HCT116 (cell line): ENCODE measurements around the gene S1PR4. TPM values are rescaled to one million over a fixed set of nuclear protein-coding genes. Genes with fewer than 3 reads are reported as not detected.

Experiments used
- ATAC-seq: fragments of 200-7000 bp; cut with Tn5 transposase; 2 replicates; pipeline ENCODE4 v1.9.1; 2020; ENCODE audit warnings: mild to moderate bottlenecking, moderate library complexity
- BruUV-seq: library from RNA; stranded (reverse); fragments of 400-500 nt; replicated peaks from 2 replicates; lab custom pipeline; 2021; lab: Mats Ljungman, UMichigan
- CTCF ChIA-PET: fragments of 300-600 bp; sonication (Branson Sonifier 250); formaldehyde crosslinking; loops from one replicate; lab custom pipeline; 2021; ENCODE audit warnings: antibody characterized with exemption; lab: Charles Lee
- POLR2A ChIA-PET: fragments of 300-600, 350-600 bp; sonication (Branson Sonifier 250); formaldehyde crosslinking; loops from one replicate; lab custom pipeline; 2021; ENCODE audit warnings: antibody characterized with exemption; lab: Charles Lee
- RAD21 ChIA-PET, 2 experiments: fragments of 300-600 bp; sonication (Branson Sonifier 250); formaldehyde crosslinking; loops; one replicate each; lab custom pipeline; 2023; ENCODE audit warnings: low total read pairs in 2 of 2; ENCODE audit not compliant: uncharacterized antibody in 2 of 2, unreplicated experiment in 2 of 2, low non-redundant PET in 1 of 2; lab: Charles Lee
- DNase-seq: peaks from one replicate; pipeline ENCODE4 v3.0.0-alpha.2; 2010; ENCODE audit warnings: low read depth, low spot score
- H2AFZ ChIP-seq: fragments of 200-600 bp; shearing (Covaris generic), sonication (generic); 2 replicates; pipeline ENCODE4 v1.6.1; 2017; ENCODE audit warnings: low read depth, mixed run types, mixed read lengths, antibody characterized with exemption, low read length; ENCODE audit not compliant: poor library complexity, severe bottlenecking
- H3K27ac ChIP-seq: 2 replicates; pipeline ENCODE4 v1.5.1; 2012; ENCODE audit warnings: low read depth, low read length
- H3K27me3 ChIP-seq: fragments of 200-600 bp; sonication (generic); 2 replicates; pipeline ENCODE4 v1.6.1; 2016; ENCODE audit warnings: mixed run types, low read length, mixed read lengths; ENCODE audit not compliant: insufficient read depth
- H3K36me3 ChIP-seq, 2 experiments: fragments of 200-500 bp in 1 of 2; fragments of 200-600 bp in 1 of 2; sonication (Bioruptor generic) in 1 of 2; sonication (generic) in 1 of 2; 2 replicates each; pipeline versions ENCODE4 v1.5.1 to v1.6.1; 2014 to 2016; ENCODE audit warnings: low read length in 2 of 2, inconsistent platforms in 1 of 2, mixed read lengths in 1 of 2, mixed run types in 1 of 2; ENCODE audit not compliant: insufficient read depth in 2 of 2, control insufficient read depth in 1 of 2
- H3K4me1 ChIP-seq, 2 experiments: fragments of 200-600 bp in 1 of 2; sonication (generic) in 1 of 2; 2 replicates each; pipeline versions ENCODE4 v1.5.1 to v1.6.1; 2012 to 2017; ENCODE audit warnings: low read length in 2 of 2, inconsistent platforms in 1 of 2, mild to moderate bottlenecking in 1 of 2, mixed read lengths in 1 of 2, mixed run types in 1 of 2, moderate library complexity in 1 of 2; ENCODE audit not compliant: insufficient read depth in 2 of 2, control insufficient read depth in 1 of 2
- H3K4me2 ChIP-seq: fragments of 200-600 bp; sonication (generic); 2 replicates; pipeline ENCODE4 v1.6.1; 2017; ENCODE audit warnings: mixed run types, low read length, mixed read lengths
- H3K4me3 ChIP-seq, 2 experiments: fragments of 200-600 bp in 1 of 2; sonication (generic) in 1 of 2; replicated peaks in 1 of 2; 2 replicates each; pipeline ENCODE4 v1.5.1; 2011 to 2016; ENCODE audit warnings: low read length in 2 of 2, control low read depth in 1 of 2, low read depth in 1 of 2, mild to moderate bottlenecking in 1 of 2, mixed read lengths in 1 of 2, mixed run types in 1 of 2
- H3K79me2 ChIP-seq: fragments of 200-600 bp; sonication (generic); 2 replicates; pipeline ENCODE4 v1.6.1; 2017; ENCODE audit warnings: mild to moderate bottlenecking, mixed run types, low read length, moderate library complexity, mixed read lengths; ENCODE audit not compliant: insufficient read depth
- H3K9ac ChIP-seq: fragments of 200-600 bp; sonication (generic); 2 replicates; pipeline ENCODE4 v1.6.1; 2016; ENCODE audit warnings: low read length, mixed read lengths
- H3K9me2 ChIP-seq: fragments of 200-600 bp; sonication (generic), shearing (Covaris generic); 2 replicates; pipeline ENCODE4 v1.6.1; 2017; ENCODE audit warnings: mixed run types, mild to moderate bottlenecking, moderate library complexity; ENCODE audit not compliant: insufficient read depth
- H3K9me3 ChIP-seq, 2 experiments: fragments of 200-500 bp in 1 of 2; fragments of 200-600 bp in 1 of 2; sonication (Bioruptor generic) in 1 of 2; sonication (generic) in 1 of 2; 2 replicates each; pipeline ENCODE4 v1.6.1; 2014 to 2017; ENCODE audit warnings: low read length in 2 of 2, mixed read lengths in 2 of 2, inconsistent platforms in 1 of 2, low read depth in 1 of 2, mild to moderate bottlenecking in 1 of 2, mixed run types in 1 of 2, moderate library complexity in 1 of 2; ENCODE audit not compliant: control insufficient read depth in 1 of 2, insufficient read depth in 1 of 2
- H4K20me1 ChIP-seq: fragments of 200-600 bp; sonication (generic), shearing (Covaris generic); 2 replicates; pipeline ENCODE4 v1.6.1; 2017; ENCODE audit warnings: mixed run types, mild to moderate bottlenecking, moderate library complexity; ENCODE audit not compliant: insufficient read depth
- CBX3 ChIP-seq: IDR thresholded peaks from 2 replicates; pipeline ENCODE4 v1.6.1; 2012; ENCODE audit warnings: low read depth
- CEBPB ChIP-seq: IDR thresholded peaks from 2 replicates; pipeline ENCODE4 v1.6.1; 2012; ENCODE audit warnings: low read depth
- ELF1 ChIP-seq: IDR thresholded peaks from 2 replicates; pipeline ENCODE4 v1.6.1; 2012; ENCODE audit warnings: low read depth, borderline replicate concordance
- FOSL1 ChIP-seq: IDR thresholded peaks from 2 replicates; pipeline ENCODE4 v1.6.1; 2012; ENCODE audit warnings: low read depth
- JUND ChIP-seq: IDR thresholded peaks from 2 replicates; pipeline ENCODE4 v1.6.1; 2012
- MAX ChIP-seq: IDR thresholded peaks from 2 replicates; pipeline ENCODE4 v1.6.1; 2012
- POLR2A ChIP-seq: IDR thresholded peaks from 2 replicates; pipeline ENCODE4 v1.7.0; 2011; ENCODE audit warnings: borderline replicate concordance; ENCODE audit not compliant: insufficient read depth, insufficient read length; ENCODE audit errors: extremely low read depth
- POLR2AphosphoS5 ChIP-seq: IDR thresholded peaks from 2 replicates; pipeline ENCODE4 v1.6.1; 2011; ENCODE audit warnings: mild to moderate bottlenecking, low read depth, low read length, moderate library complexity
- RAD21 ChIP-seq: IDR thresholded peaks from 2 replicates; pipeline ENCODE4 v1.6.1; 2012; ENCODE audit warnings: low read depth, mild to moderate bottlenecking
- SP1 ChIP-seq: IDR thresholded peaks from 2 replicates; pipeline ENCODE4 v1.6.1; 2012; ENCODE audit warnings: low read depth
- ZBTB33 ChIP-seq: IDR thresholded peaks from 2 replicates; pipeline ENCODE4 v1.6.1; 2011; ENCODE audit warnings: mild to moderate bottlenecking, low read length, moderate library complexity; ENCODE audit not compliant: insufficient replicate concordance; ENCODE audit errors: extremely low read depth
- ZFX ChIP-seq: fragments of 450-650 bp; IDR thresholded peaks from 2 replicates; pipeline ENCODE4 v1.6.1; 2017
- intact Hi-C: fragments of 100-400 bp; cut with micrococcal nuclease; formaldehyde crosslinking; loops from 2 replicates; pipeline ENCODE4 v1.10.0; 2022
- total RNA-seq: library from RNA; stranded (reverse); gene quantifications from one replicate; pipeline ENCODE4 v1.2.1, GENCODE V29; 2021; ENCODE audit not compliant: unreplicated experiment

S1PR4 gene
- total RNA-seq, 1 experiment from 2014 or later: 0.71 TPM

- Histone ChIP-seq H3K4me3 (peak overlapping the region; percentile 28 to 45), H3K9me3 (no peaks in the 10 kb centered on the region), H3K79me2 (no peaks in the 10 kb centered on the region), H4K20me1 (no peaks in the 10 kb centered on the region), H2AFZ (no peak overlapping the region), H3K36me3 (no peaks in the 10 kb centered on the region), H3K27me3 (no peaks in the 10 kb centered on the region), H3K9me2 (no peaks in the 10 kb centered on the region), H3K4me1 (peaks cover 23 to 29% of the 10 kb centered on the region in 2 experiments), H3K4me2 (peak overlapping the region; percentile 80), H3K27ac (peak overlapping the region; percentile 82), H3K9ac (peak overlapping the region; percentile 64)
- ChIA-PET CTCF (no interaction called here), RAD21 (interaction anchor here in 1 of 2 experiments (0.6 kb wide), 1 partner anchor 200 kb away, joined by 5 read pairs; the partner anchor contains the start of gene TLE6), POLR2A (interaction anchor here (0.8 kb wide), 1 partner anchor 226 kb away, joined by 3 read pairs; no protein-coding TSS in a partner anchor)
- DNase-seq: peak; percentile 75
- ATAC-seq: peak; percentile 93
- TSS peak; percentile 54 for BruUV-seq
- intact Hi-C loops: no loop called here
- TF ChIP-seq FOSL1 (no peak; the same call in 1 of the 2 replicates), POLR2A (no peak), CEBPB (no peak), MAX (no peak), JUND (no peak; the same call in 1 of the 2 replicates), POLR2AphosphoS5 (peak; percentile 62), ZBTB33 (no peak), CBX3 (no peak), ELF1 (no peak), ZFX (0 out of 2 replicates have a peak, but pooled peaks have one; percentile 10), RAD21 (no peak), SP1 (peak; percentile 68)
Measured at GRCh38 chr19:3176715-3177501, 1.7 kb upstream of the S1PR4 start.
